ENCODE results near the gene ZNF578. TPM values are rescaled to one million over a fixed set of nuclear protein-coding genes. Genes with fewer than 3 reads are reported as not detected.

The ZNF578 gene
- total RNA-seq, 1 experiment from 2014 or later, result not detected

Other genes starting within 250 kb of the ZNF578 start
- 9.1 and 11.7 TPM in 2 replicates for gene ZNF766, start 184.0 kb upstream of the ZNF578 start, total RNA-seq (2014; rRNA removed)
- 7.3 and 9.6 TPM in 2 replicates for gene ZNF480, start 156.4 kb upstream of the ZNF578 start, total RNA-seq (2014; rRNA removed)
- 0.23 and 0.29 TPM in 2 replicates for gene ZNF610, start 117.3 kb upstream of the ZNF578 start, total RNA-seq (2014; rRNA removed)
- gene ZNF880, start 83.6 kb upstream of the ZNF578 start, total RNA-seq (2014; rRNA removed), result 1.7 and 3.2 TPM in 2 replicates
- 4.9 and 5.7 TPM in 2 replicates for gene ZNF528, start 55.7 kb upstream of the ZNF578 start, total RNA-seq (2014; rRNA removed)
- not detected in 2 replicates for gene ZNF534, start 24.4 kb upstream of the ZNF578 start, total RNA-seq (2014; rRNA removed)
- 9.4 and 14.3 TPM in 2 replicates for gene ZNF808, start 74.1 kb downstream of the ZNF578 start, total RNA-seq (2014; rRNA removed)
- 13.2 and 14.6 TPM in 2 replicates for gene ZNF701, start 116.7 kb downstream of the ZNF578 start, total RNA-seq (2014; rRNA removed)
- 32.9 and 45.4 TPM in 2 replicates for gene ZNF83, start 184.8 kb downstream of the ZNF578 start, total RNA-seq (2014; rRNA removed)

All from PC-3 (cell line).